ENCODE results near the gene ARIH2.
"Not testable (repeated sequence)": the region's sequence is repeated elsewhere in the genome, so short reads cannot be mapped to it uniquely, and the experiment has no call there.

ARIH2 gene

DNA sequence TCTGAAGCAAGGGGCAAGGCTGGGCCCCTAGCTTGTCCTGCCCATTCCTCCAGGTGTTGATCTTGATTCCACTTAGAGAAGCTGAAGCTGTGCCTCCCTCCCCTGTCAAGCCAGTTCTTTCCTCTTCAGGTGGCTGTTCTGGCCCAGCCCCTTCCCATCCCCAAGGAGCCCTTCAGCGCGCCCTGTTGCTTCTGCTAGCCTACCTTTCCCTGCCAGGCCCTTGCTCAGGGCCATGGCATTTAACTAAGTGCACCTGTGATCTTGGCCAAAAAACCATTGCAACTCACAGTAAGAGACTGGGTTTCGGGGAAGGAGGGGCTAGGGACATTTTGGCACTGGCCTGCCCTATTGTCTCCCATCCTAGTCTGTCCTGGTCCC lies 86.7 kb downstream of the ARIH2 start:
- WGBS, 2 experiments (ENCODE audit: insufficient coverage in 2 of 2), result 94 to 100% methylated on average over 3 of the region's 3 CpGs
- Histone ChIP-seq H3K4me1 (ENCODE audit: control insufficient read depth, insufficient read depth, low read length, poor library complexity, severe bottlenecking) (peaks cover 14% of the 10 kb centered on the region), H3K27ac (ENCODE audit: low read depth, low read length, severe bottlenecking) (no peak overlapping the region), H3K36me3 (ENCODE audit: control insufficient read depth, insufficient read depth, low read length) (peaks cover 13% of the 10 kb centered on the region), H3K9me3 (ENCODE audit: control insufficient read depth, low read length) (no peaks in the 10 kb centered on the region), H3K4me3 (ENCODE audit: extremely low read depth, insufficient read depth, low read length, poor library complexity, severe bottlenecking) (no peak overlapping the region)

DNA sequence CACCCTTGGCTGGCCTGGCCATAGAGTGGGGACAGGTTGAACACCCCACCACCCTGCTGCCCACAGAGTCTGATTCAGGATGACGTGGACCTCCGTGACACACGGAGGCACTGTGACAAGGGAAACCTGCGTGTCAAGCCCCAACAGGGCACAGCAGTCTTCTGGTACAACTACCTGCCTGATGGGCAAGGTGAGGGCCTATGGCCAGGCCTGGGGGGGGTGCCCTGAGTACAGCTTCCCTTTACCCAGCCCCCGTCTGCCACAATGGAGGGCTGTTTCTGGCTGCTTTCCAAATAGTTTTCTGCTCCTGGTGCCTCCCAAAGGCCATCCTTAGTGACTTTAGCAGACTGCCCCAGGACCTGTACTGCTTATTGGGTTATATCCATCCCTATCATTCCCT lies 87.4 kb downstream of the ARIH2 start:
- peak overlapping the region; percentile 98 for H3K4me3 ChIP-seq (ENCODE audit: extremely low read depth, insufficient read depth, low read length, poor library complexity, severe bottlenecking)
- no peaks in the 10 kb centered on the region for H3K9me3 ChIP-seq (ENCODE audit: control insufficient read depth, low read length)
- H3K4me1 ChIP-seq (ENCODE audit: control insufficient read depth, insufficient read depth, low read length, poor library complexity, severe bottlenecking), result peaks cover 14% of the 10 kb centered on the region
- WGBS, 2 experiments (ENCODE audit: insufficient coverage in 2 of 2), result 96% methylated on average over 3 to 5 of the region's 5 CpGs
- H3K27ac ChIP-seq (ENCODE audit: low read depth, low read length, severe bottlenecking), result no peak overlapping the region
- H3K36me3 ChIP-seq (ENCODE audit: control insufficient read depth, insufficient read depth, low read length), result peaks cover 14% of the 10 kb centered on the region

- Histone ChIP-seq H3K9me3 (ENCODE audit: control insufficient read depth, low read length) (no peaks in the 10 kb centered on the region), H3K36me3 (ENCODE audit: control insufficient read depth, insufficient read depth, low read length) (peaks cover 19% of the 10 kb centered on the region), H3K4me1 (ENCODE audit: control insufficient read depth, insufficient read depth, low read length, poor library complexity, severe bottlenecking) (peaks cover 14% of the 10 kb centered on the region), H3K4me3 (ENCODE audit: extremely low read depth, insufficient read depth, low read length, poor library complexity, severe bottlenecking) (peak overlapping the region; percentile 98), H3K27ac (ENCODE audit: low read depth, low read length, severe bottlenecking) (peak overlapping the region; percentile 97)
- WGBS, 2 experiments (ENCODE audit: insufficient coverage in 2 of 2), result 9 to 12% methylated on average over 18 to 26 of the region's 32 CpGs
These were observed 87.9 kb downstream of the ARIH2 start for GRCh38 chr3:49006408-49007067.

- peak within 1 kb of the TSS; percentile 98 for H3K4me3 ChIP-seq (ENCODE audit: extremely low read depth, insufficient read depth, low read length, poor library complexity, severe bottlenecking)
- peak within 1 kb of the TSS; percentile 97 for H3K27ac ChIP-seq (ENCODE audit: low read depth, low read length, severe bottlenecking)
- WGBS, 2 experiments (ENCODE audit: insufficient coverage in 2 of 2), result 0 to 1% methylated on average over 55 to 63 of the region's 65 CpGs
- H3K4me1 ChIP-seq (ENCODE audit: control insufficient read depth, insufficient read depth, low read length, poor library complexity, severe bottlenecking), result peaks cover 14% of the 10 kb centered on the region
- H3K36me3 ChIP-seq (ENCODE audit: control insufficient read depth, insufficient read depth, low read length), result peaks cover 26% of the 10 kb centered on the region
- H3K9me3 ChIP-seq (ENCODE audit: control insufficient read depth, low read length), result no peaks in the 10 kb centered on the region
These were observed 88.6 kb downstream of the ARIH2 start, which contains the start of gene WDR6 for GRCh38 chr3:49007068-49007770. WDR6 (plus strand) TSS chr3:49007391; CDS start chr3:49007432, 41 bp downstream.

- Histone ChIP-seq H3K9me3 (ENCODE audit: control insufficient read depth, low read length) (no peaks in the 10 kb centered on the region), H3K4me1 (ENCODE audit: control insufficient read depth, insufficient read depth, low read length, poor library complexity, severe bottlenecking) (peaks cover 14% of the 10 kb centered on the region), H3K27ac (ENCODE audit: low read depth, low read length, severe bottlenecking) (peak overlapping the region; percentile 97), H3K4me3 (ENCODE audit: extremely low read depth, insufficient read depth, low read length, poor library complexity, severe bottlenecking) (peak overlapping the region; percentile 98), H3K36me3 (ENCODE audit: control insufficient read depth, insufficient read depth, low read length) (peaks cover 32% of the 10 kb centered on the region)
- WGBS, 2 experiments (ENCODE audit: insufficient coverage in 2 of 2), result 21 to 42% methylated on average over 13 to 32 of the region's 41 CpGs
These were observed 89.3 kb downstream of the ARIH2 start for GRCh38 chr3:49007771-49008528.

DNA sequence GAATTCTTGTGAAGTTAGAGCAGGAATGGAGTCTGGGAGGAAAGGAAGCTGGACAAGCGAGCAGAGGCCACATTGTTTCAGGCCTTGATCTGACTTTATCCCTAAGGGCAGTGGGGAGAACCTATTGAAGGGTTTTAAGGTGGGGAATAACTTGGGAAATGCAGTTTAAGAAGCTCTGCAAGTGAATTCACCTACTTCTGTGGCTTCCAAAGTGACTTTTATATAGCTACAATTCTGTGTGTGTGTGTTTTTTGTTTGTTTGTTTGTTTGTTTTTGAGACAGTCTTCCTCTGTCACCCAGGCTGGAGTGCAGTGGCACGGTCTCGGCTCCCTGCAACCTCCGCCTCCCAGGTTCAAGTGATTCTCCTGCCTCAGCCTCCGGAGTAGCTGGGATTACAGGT lies 90.0 kb downstream of the ARIH2 start:
- not testable (repeated sequence) for H3K27ac ChIP-seq (ENCODE audit: low read depth, low read length, severe bottlenecking); H3K9me3 ChIP-seq (ENCODE audit: control insufficient read depth, low read length)
- peaks cover 39% of the 10 kb centered on the region for H3K36me3 ChIP-seq (ENCODE audit: control insufficient read depth, insufficient read depth, low read length)
- WGBS, 2 experiments (ENCODE audit: insufficient coverage in 2 of 2), result 80 to 100% methylated on average over 1 to 4 of the region's 5 CpGs
- H3K4me1 ChIP-seq (ENCODE audit: control insufficient read depth, insufficient read depth, low read length, poor library complexity, severe bottlenecking), result peaks cover 14% of the 10 kb centered on the region
- H3K4me3 ChIP-seq (ENCODE audit: extremely low read depth, insufficient read depth, low read length, poor library complexity, severe bottlenecking), result peak overlapping the region; percentile 98

DNA sequence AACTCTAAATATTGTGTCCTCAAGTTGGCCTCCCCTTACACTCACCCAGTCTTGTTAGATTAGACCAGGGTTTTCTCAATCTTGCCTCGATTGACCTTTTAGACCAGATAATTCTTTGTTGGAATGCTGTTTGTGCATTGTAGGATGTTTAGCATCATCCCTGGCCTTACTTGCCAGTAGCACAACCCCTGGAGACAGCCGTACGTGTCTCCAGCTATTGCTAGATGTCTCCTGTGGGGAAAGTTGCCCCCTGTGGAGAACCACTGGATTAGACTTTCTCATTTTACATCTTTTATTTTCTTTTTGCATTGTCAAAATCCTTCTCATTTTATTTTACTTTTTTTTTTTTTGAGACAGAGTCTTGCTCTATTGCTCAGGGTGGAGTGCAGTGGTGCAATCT lies 90.8 kb downstream of the ARIH2 start:
- Histone ChIP-seq H3K4me3 (ENCODE audit: extremely low read depth, insufficient read depth, low read length, poor library complexity, severe bottlenecking) (no peak overlapping the region), H3K9me3 (ENCODE audit: control insufficient read depth, low read length) (no peaks in the 10 kb centered on the region), H3K27ac (ENCODE audit: low read depth, low read length, severe bottlenecking) (no peak overlapping the region), H3K36me3 (ENCODE audit: control insufficient read depth, insufficient read depth, low read length) (peaks cover 46% of the 10 kb centered on the region), H3K4me1 (ENCODE audit: control insufficient read depth, insufficient read depth, low read length, poor library complexity, severe bottlenecking) (peaks cover 14% of the 10 kb centered on the region)
- 87 to 93% methylated on average over 2 to 3 of the region's 3 CpGs for WGBS, 2 experiments (ENCODE audit: insufficient coverage in 2 of 2)

- H3K27ac ChIP-seq (ENCODE audit: low read depth, low read length, severe bottlenecking), result no peak overlapping the region
- 93 to 97% methylated on average over 15 to 17 of the region's 17 CpGs for WGBS, 2 experiments (ENCODE audit: insufficient coverage in 2 of 2)
- peaks cover 74% of the 10 kb centered on the region for H3K36me3 ChIP-seq (ENCODE audit: control insufficient read depth, insufficient read depth, low read length)
- no peaks in the 10 kb centered on the region for H3K9me3 ChIP-seq (ENCODE audit: control insufficient read depth, low read length)
- H3K4me1 ChIP-seq (ENCODE audit: control insufficient read depth, insufficient read depth, low read length, poor library complexity, severe bottlenecking), result peaks cover 11% of the 10 kb centered on the region
- H3K4me3 ChIP-seq (ENCODE audit: extremely low read depth, insufficient read depth, low read length, poor library complexity, severe bottlenecking), result no peak overlapping the region
These were observed 93.9 kb downstream of the ARIH2 start for GRCh38 chr3:49012441-49013017.

DNA sequence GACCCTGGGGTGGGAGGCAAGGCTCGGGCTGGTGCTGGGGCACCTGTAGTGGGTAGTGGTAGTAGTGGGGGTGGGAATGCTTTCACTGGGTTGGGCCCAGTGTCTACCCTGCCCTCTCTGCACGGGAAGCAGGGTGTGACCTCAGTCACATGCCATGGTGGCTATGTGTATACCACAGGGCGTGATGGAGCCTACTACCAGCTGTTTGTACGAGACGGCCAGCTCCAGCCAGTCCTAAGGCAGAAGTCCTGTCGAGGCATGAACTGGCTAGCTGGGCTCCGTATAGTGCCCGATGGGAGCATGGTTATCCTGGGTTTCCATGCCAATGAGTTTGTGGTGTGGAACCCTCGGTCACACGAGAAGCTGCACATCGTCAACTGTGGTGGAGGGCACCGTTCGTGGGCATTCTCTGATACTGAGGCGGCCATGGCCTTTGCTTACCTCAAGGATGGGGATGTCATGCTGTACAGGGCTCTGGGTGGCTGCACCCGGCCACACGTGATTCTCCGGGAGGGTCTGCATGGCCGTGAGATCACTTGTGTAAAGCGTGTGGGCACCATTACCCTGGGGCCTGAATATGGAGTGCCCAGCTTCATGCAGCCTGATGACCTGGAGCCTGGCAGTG lies 94.6 kb downstream of the ARIH2 start:
- 94 to 98% methylated on average over 18 of the region's 19 CpGs for WGBS, 2 experiments (ENCODE audit: insufficient coverage in 2 of 2)
- no peak overlapping the region for H3K4me3 ChIP-seq (ENCODE audit: extremely low read depth, insufficient read depth, low read length, poor library complexity, severe bottlenecking)
- H3K9me3 ChIP-seq (ENCODE audit: control insufficient read depth, low read length), result no peaks in the 10 kb centered on the region
- H3K4me1 ChIP-seq (ENCODE audit: control insufficient read depth, insufficient read depth, low read length, poor library complexity, severe bottlenecking), result peaks cover 8% of the 10 kb centered on the region
- no peak overlapping the region for H3K27ac ChIP-seq (ENCODE audit: low read depth, low read length, severe bottlenecking)
- H3K36me3 ChIP-seq (ENCODE audit: control insufficient read depth, insufficient read depth, low read length), result peaks cover 74% of the 10 kb centered on the region
